ENCODE data around the gene TMUB2.
"Not testable (repeated sequence)": the region's sequence is repeated elsewhere in the genome, so short reads cannot be mapped to it uniquely, and the experiment has no call there.

Gene TMUB2

DNA sequence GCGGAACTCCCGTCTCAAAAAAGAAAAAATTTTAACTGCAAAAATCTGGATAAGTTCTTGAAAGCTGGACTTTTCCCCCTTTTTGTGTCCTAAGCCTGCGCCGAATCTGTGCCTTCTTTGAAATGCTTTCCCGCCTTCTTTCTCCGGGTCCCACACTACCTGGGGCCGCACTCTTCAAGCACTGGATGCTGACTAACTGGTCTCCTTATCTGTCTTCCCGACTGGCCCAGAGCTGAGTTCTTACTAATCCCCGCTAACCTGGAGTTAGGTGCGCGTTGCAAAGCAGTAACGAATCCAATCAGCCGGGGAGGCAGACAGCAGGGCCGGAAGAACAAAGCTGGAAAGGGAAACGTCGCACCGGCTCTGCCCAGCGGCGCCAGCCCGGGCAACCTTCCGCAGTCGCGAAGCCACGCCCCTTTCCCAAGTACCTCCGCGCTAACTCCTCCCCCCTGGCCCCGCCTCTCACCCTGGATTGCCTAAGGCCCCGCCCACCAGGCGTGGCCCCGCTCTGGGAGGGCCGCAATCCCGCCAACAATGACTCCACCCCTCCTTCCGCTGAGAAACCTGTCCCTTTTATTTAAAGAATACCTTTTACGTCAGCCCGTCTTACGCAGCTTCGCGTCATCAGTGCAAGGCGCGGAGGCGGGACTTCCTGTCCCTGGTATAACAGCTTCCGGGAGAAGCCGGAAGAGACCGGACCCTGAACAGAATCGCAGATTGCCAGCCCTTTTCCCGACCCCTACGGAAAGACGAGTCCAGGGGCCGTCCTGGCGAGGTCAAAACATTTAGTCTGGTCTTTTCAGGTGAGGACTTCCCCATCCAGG, at the start of gene TMUB2:
Gene TMUB2, plus strand, starts transcription at position 666 of the 824 bp plus-strand sequence. CDS start 737 bp downstream, outside the sequence.
- peak; percentile 100 for DNase-seq (ENCODE audit: low spot score)

DNA sequence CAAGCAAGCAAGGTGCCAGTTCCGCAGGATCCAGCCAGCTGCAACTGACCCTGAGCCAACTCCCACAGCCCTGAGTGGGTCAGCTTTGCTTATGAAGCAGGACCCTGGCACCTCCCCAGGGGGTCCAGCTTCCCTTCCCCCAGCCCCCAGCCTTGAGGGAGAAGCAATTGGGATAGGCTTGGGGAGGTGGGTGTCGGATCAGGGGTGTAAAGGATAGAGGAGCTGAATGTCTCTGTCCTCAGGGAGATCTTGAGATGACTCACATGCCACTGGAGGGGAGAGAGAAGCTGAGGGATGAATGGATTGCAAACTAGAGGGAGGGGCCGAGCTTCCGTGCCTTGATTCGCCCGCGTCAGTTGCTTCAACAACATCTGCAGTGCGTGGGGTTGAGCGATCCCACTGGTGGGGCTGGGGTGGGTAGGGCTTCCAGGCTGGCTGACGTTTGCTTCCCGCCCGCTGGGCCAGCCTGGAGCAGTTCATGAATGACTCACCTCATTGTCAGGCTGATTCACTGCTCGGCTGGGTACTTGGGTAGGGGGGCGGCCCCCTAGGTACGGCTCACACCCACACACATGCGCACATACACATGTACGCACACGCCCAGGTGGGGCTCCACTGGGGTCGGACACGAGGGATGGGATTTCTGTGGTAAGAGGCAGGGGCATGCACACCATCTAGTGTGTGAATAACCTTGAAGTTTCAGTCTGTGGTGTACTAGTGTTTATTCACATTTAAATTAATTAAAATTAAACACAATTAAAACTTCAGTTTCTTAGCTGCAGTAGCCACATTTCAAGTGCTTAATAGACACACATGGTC, 48.7 kb upstream of the TMUB2 start:
- peak; percentile 98 for DNase-seq (ENCODE audit: low spot score)

DNA sequence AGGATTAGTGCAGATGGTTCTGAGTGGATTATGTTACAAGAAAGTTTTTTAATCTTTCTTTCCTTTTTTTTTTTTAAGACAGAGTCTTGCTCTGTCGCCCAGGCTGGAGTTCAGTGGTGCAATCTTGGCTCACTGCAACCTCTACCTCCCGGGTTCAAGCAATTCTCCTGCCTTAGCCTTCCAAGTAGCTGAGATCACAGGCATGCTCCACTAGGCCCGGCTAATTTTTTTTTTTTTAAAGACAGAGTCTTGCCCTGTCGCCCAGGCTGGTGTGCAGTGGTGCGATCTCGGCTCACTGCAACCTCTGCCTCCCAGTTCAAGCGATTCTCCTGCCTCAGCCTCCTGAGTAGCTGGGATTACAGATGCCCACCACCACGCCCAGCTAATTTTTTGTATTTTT, 42.9 kb upstream of the TMUB2 start:
- DNase-seq (ENCODE audit: low spot score), result not testable (repeated sequence)

DNA sequence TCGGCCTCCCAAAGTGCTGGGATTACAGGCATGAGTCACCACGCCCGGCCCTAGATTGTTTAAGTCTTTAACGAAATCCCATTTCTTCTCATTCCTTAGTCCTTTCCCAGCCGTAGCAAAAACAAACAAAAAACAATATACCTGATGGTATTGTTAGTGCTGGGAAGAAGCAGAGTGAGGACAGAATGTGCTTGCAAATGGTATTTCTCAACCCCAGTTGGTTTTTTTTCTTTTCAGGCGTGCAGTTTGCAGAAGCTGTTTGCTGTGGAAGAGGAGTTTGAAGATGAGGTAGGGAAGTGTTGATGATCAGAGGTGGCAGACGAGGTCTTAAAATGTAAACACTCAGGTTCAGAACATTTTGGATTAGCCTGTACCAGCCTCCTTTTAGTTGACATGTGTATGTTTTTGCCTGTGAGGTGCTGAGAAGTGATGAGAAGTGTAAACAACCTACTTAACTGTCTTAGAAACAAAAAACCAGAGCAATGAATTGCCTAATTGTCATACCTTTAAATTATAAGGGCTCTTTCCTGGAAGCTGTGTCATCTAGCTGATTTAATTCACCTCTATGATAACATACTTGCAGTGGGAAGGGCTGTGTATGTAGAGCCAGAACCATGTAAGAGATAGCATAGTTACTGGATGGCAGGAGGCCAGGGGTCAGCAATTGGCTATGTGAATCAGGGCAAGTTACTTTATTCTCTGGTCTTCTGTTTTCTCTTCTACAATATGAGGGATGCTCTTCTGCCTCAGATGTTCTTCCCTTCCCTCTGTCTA, 41.6 kb upstream of the TMUB2 start:
- no peak for DNase-seq (ENCODE audit: low spot score)

DNA sequence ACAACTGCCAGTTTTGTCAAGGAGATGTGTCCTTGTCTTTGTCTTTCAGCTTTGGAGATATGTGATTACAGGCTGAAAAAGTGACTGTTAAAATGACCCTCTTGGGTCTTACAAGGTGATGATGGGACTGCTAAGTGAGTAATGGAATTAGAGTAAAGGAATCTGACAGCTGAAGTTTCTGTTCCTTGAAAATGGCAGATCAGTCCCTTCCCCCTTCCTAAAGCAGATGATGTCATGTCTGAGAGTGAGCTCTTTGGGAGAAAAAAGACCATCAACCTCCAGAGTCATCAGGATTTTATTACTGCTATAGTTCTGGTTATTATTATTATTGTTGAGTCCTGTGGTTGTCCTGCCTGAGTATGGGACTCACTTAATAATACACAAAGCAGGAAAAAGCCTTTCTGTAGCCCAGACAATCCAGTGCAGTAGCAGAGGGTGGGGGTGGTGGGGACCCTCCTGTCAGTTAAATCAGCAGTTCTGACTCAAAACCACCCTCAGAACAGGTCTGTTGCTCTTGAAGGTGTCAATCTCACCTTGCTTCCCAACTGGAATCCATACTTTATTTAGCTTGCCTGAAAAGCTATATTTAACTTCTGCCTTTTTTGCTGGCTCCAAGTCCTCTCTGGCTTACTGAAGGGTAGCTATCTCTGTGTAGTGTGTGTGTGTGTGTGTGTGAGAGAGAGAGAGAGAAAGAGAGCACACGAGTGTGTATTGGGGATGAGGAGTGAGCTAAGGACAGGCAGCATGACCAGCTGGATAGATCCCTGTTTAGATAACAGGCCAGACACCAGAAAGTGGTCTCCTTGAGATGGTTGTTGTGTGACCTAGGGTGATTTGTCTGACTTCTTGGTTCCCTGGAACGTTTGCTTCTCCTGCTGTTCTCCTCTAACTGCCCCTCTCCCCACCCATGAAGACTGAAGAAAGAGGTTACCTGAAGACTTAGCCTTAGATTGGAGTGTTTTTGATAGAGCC, 40.1 kb upstream of the TMUB2 start:
- no peak for DNase-seq (ENCODE audit: low spot score)

DNA sequence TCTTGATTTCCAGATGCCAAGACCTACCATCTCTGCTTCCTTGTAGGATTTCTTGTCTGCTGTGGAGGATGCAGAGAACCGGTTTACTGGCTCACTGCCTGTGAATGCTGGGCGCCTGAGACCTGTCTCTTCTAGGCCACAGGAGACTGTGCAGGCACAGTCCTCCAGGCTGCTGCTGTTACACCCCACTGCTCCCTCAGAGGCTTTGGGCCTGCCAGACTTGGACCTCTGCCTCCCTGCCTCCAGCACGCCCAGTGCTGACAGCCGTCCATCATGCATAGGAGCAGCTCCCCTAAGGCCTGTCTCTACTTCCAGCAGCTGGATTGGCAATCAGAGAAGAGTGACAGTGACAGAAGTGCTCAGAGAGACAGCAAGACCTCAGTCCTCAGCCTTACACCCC, 39.0 kb upstream of the TMUB2 start:
- DNase-seq (ENCODE audit: low spot score), result no peak

DNA sequence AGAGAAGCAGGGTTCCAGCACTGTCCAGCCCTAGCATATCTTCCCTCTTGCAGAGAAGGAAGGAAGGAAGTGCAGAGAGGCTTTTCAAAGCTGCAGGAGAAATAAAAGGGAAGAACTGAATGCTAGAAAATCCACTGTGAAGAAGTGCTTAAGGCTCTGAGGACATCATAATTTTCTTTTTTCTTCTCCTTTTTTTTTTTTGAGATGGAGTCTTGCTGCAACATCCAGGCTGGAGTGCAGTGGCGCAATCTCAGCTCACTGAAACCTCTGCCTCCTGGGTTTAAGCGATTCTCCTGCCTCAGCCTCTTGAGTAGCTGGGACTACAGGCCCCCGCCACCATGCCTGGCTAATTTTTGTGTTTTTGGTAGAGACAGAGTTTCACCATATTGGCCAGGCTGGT, 37.7 kb upstream of the TMUB2 start:
- not testable (repeated sequence) for DNase-seq (ENCODE audit: low spot score)

DNA sequence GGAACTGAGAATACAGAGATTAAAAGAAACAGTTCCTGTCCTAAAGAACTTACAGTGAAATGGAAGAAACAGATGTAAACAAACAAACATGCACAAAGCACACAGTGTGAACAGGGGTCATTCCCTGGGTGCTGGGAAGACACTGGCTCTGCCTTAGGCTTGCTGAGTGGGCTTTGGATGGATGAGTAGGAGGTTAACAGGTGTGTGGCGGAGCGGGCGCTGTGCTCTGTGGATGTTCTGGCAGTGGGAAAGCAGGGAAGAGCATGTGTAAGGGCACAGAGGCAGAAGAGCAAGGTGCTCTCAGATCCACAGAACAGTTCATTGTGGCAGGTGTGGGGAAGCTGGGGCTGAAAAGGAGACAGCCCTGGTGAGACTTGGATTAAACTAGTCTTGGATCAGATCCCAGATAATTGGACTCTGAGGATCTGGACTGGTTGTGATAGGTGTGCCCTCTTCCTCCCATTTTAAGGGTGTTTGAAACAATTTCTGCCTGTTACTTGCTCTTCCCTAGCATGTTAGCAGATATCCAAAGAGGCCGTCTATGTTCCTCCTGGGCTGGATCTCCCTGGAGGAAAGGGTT, 36.9 kb upstream of the TMUB2 start:
- no peak for DNase-seq (ENCODE audit: low spot score)

DNA sequence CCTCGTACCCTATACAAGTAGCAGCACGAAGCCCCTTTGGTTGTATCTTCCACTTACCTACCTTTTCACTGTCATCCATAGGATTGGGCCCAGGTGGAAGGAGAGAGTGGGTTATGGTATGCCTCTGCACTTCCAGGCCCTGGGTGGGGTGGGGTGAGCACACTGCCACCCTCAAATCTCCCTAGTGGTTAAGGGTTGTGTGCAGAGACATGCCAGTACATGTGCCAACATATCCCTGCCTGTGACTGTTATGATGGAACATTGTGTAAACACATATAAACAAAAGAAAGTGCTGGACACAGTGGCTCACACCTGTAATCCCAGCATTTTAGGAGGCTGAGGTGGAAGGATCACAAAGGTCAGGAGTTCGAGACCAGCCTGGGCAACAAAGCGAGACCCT, 33.9 kb upstream of the TMUB2 start:
- DNase-seq (ENCODE audit: low spot score), result no peak

DNA sequence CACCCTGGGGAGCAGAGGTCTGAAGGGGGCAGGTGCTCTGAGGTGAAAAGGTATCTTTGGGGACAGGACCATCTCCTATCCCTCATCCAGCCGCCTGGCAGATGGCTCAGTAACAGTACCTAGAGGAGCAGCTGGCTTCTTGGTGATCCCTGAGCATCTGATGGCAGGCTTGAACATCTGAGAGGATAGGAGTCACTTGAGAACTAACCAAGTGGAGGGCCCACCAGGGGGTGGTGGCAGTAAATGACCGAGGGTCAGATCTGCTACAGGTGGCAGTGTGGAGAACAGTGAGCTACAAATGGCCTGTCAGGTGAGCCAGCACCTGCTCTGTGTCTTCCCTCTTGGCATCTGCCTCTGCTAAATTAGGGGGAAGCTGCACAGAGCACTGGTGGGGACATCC, 31.3 kb upstream of the TMUB2 start:
- DNase-seq (ENCODE audit: low spot score), result no peak

DNA sequence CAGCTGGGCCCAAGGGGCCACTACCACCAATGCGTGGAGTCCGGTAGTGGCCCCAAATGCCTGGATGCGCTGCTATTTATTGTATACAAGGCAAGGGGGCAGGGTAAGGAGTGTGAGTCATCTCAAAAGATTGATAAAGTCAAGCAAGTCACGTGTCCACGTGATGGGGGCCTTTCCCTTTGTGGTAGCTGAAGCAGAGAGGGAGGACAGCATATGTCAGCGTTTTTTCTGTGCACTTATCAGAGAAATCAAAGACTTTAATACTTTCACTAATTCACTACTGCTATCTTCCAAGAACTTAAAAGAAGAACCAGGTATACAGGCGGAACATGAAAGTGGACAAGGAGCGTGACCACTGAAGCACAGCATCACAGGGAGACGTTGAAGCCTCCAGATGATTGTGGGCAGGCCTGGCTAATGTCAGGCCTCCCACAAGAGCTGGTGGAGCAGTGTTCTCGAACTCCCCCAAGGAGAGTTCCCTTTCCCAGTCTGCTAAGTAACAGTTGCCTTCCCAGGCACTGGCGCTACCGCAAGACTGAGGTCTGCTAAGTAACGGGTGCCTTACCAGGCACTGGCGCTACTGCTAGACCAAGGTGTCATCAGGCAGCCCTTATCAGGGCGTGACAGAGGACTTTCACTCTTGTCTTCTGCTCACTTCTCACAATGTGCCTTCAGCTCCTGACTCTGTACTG, 27.1 kb upstream of the TMUB2 start:
- no peak for DNase-seq (ENCODE audit: low spot score)

DNA sequence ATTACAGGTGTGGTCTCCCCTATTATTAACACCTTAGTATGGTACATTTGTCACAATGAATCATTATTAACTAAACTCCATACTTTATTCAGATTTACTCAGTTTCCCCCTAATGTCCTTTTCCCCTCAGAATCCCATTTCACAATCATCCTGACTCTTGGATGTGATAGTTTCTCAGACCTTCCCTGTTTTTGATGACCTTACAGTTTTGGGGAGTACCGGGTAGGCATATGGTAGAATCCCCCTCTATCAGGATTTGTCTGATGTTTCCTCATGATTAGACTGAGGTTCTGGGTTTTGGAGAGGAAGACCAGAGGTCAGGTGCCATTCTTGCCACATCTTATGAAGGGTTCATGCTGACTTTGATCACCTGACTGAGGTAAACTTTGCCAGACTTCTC, 22.3 kb upstream of the TMUB2 start:
- DNase-seq (ENCODE audit: low spot score), result no peak

DNA sequence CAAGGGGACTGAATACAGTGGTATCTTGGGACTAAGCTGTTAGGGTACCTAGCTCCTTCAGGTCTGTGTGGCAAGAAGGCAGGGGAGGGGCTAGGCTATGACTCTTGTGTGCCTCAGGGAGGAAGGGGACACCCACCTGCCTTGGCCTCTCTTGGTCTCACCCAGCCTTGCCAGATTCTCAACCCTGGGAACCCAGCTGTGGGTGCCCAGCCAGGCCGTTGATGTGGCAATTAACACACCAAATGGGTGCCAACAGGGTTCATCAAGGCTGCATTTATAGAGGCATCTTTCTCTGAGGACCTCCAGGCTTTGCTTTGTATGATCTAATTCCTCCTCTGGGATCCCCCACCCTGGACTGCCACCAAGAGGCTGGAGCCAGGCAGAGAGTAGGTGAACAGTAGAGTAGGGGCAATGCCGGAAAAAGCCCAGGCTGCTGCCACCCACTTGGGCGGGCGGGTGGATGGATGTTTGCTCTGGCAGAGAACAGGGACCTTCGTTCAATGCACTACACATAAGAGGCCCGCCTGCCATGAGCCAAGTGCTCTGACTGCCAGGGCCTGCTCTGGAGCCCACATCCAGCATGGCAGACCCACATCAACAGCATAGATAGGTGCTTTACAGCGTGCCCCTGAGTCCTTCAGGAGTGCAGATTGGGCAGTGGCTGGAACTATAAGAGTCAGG, 19.5 kb upstream of the TMUB2 start:
- no peak for DNase-seq (ENCODE audit: low spot score)

DNA sequence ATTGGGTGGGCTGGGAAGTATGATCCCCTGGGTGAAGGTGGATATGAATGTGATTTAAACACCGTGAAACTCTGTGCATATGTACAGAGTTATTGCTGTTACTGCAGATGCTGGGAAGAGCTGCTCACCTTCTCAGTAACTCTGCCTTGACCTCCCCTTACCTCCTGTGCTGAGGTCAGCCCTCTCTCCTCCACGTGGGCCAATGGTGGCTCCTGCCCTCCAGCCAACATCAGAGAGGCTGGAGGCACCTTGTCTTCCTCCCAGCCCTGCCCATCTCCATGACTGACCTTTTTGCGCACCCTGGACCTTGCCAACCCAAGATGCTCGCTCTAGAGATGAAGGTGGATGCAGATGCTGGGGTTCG, 16.7 kb upstream of the TMUB2 start:
- no peak for DNase-seq (ENCODE audit: low spot score)

DNA sequence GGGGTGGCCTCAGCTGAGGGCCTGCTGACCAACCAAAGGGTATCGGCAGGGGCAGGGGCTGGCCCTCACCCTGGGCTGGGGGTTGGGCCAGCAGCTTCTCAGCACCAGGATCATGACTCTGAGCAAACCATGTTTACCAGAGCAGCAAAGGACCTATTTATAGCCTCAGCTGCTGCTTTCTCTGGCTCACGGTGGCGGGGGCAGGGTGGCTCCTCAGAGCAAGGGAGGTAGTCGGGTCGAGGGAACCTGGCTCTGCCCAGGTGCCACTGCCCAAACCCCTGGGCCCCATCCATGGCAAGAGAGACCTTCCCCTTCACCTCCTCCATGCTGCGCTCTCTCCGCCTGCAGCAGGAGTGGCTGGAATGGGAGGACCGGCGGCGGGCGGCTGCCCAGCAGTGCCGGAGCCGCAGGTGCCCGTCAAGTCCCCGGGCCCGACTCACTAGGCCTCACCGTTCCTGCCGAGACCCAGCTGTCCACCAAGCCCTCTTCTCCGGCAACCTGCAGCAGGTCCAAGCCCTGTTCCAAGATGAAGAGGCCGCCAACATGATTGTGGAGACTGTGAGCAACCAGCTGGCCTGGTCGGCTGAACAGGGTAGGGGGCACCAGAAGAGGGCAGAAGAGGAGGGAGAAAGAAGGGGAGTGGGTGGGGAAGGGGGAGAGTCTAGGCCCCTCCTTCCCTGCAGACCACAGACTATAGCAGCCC, 16.1 kb upstream of the TMUB2 start, which contains the start of gene ASB16:
Gene ASB16, plus strand, starts transcription at position 206 of the 703 bp plus-strand sequence. Its CDS starts 86 bp downstream, at position 292.
- peak; percentile 46 for DNase-seq (ENCODE audit: low spot score)

DNA sequence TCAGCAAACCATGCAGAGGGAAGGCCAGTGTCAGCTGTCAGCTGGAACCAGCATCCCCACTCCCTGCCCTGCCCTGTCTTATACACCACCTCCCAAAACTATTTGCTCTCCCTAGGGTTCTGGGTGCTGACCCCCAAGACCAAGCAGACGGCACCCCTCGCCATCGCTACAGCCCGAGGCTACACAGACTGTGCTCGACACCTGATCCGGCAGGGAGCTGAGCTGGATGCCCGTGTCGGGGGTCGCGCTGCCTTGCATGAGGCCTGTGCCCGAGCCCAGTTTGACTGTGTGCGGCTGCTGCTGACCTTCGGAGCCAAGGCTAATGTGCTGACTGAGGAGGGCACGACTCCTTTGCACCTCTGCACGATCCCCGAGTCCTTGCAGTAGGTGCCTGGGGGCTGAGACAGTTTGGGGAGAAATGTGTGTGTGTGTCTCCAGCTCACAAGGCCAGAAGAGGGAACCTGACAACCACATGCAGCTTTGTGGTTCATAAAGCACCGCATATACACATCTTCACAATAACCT, 14.8 kb upstream of the TMUB2 start:
- DNase-seq (ENCODE audit: low spot score), result no peak

DNA sequence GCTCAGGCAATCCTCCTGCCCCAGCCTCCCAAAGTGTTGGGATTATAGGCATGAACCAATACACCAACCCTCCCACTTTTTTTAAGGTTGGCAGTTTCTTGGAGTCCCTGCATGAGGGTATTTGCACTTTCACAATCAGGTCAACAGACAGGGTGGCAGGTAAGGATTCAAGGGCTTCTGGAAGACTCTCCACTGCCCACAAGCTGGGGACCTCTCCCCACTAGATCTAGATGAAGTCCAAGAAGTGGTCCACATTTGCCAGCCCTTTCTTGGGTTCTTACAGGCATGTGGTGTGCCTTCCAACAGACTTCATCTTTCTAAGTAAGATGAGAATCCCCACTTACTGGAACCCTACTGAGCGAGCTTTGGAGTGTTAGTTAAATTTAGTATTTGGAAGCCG, 12.3 kb upstream of the TMUB2 start:
- DNase-seq (ENCODE audit: low spot score), result no peak

DNA sequence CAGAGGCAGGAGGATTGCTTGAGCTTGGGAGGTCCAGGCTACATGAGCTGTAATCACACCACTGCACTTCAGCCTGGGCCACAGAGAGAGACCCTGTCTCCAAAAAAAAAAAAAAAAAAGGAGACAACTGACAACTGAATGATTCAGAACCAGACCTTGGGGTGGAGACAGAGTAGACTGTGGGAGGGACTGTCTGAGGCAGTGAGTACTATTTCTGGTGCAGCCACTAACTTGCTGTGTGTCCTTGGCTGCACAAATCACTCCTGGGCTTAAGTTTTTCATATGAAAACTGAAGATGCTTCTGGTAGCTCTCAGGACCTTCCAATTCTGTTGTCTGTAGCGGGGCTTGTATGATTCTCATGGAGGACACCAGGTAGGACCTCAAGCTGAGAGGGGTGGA, 10.5 kb upstream of the TMUB2 start:
- DNase-seq (ENCODE audit: low spot score), result no peak

All from AG20443 (cell line).